ENCODE measurements around the gene NEK4. TPM values are rescaled to one million over a fixed set of nuclear protein-coding genes. Genes with fewer than 3 reads are reported as not detected.

NEK4 gene
- total and polyA plus RNA-seq, 2 of the 13 experiments (the other 11 are each of a cell fraction or from before 2014, with no cell fraction given) = 16.5 to 38.0 TPM

- TF ChIP-seq ZBTB4 (CRISPR knock-in tag; IDR thresholded peaks at IDR 0.05; ENCODE audit: borderline replicate concordance) = no peak
- no peak for TF ChIP-seq ZNF597 (CRISPR knock-in tag; IDR thresholded peaks at IDR 0.05)
- no peak for TF ChIP-seq ZSCAN12 (CRISPR knock-in tag; IDR thresholded peaks at IDR 0.05)
- TF ChIP-seq YEATS2 (CRISPR knock-in tag; IDR thresholded peaks at IDR 0.05; ENCODE audit: borderline replicate concordance) = no peak; the same call in 1 of the 2 replicates
- no peak for TF ChIP-seq JUND (CRISPR knock-in tag; IDR thresholded peaks at IDR 0.05)
- no peak for TF ChIP-seq ZC3H4 (CRISPR knock-in tag; IDR thresholded peaks at IDR 0.05; ENCODE audit: borderline replicate concordance)
- no peak for TF ChIP-seq ZNF333 (CRISPR knock-in tag; IDR thresholded peaks at IDR 0.05; ENCODE audit: borderline replicate concordance)
- TF ChIP-seq SP140L (CRISPR knock-in tag; IDR thresholded peaks at IDR 0.05; ENCODE audit: borderline replicate concordance) = no peak
- no peak for TF ChIP-seq CENPT (CRISPR knock-in tag; IDR thresholded peaks at IDR 0.05; ENCODE audit: low read depth)
- TF ChIP-seq ZIK1 (CRISPR knock-in tag; IDR thresholded peaks at IDR 0.05; ENCODE audit: borderline replicate concordance, low read depth) = no peak
- no peak for TF ChIP-seq ZBTB40 (IDR thresholded peaks at IDR 0.05)
- no peak for TF ChIP-seq ZBTB40 (CRISPR knock-in tag; IDR thresholded peaks at IDR 0.05)
- no peak for TF ChIP-seq POLR2G (IDR thresholded peaks at IDR 0.05; ENCODE audit: low read depth, low read length)
- 0 out of 2 replicates have a peak, but pooled peaks have one; percentile 27 for TF ChIP-seq ZGPAT (CRISPR knock-in tag; IDR thresholded peaks at IDR 0.05)
- TF ChIP-seq ATF1 (CRISPR knock-in tag; IDR thresholded peaks at IDR 0.05) = peak; percentile 59
- no peak for TF ChIP-seq ZNF34 (CRISPR knock-in tag; IDR thresholded peaks at IDR 0.05; ENCODE audit: borderline replicate concordance)
These were observed 88.7 kb downstream of the NEK4 start (continued) for GRCh38 chr3:52682016-52682415.

All from HepG2 (cell line).